ENCODE measurements around the gene PARM1.

Gene PARM1

DNA sequence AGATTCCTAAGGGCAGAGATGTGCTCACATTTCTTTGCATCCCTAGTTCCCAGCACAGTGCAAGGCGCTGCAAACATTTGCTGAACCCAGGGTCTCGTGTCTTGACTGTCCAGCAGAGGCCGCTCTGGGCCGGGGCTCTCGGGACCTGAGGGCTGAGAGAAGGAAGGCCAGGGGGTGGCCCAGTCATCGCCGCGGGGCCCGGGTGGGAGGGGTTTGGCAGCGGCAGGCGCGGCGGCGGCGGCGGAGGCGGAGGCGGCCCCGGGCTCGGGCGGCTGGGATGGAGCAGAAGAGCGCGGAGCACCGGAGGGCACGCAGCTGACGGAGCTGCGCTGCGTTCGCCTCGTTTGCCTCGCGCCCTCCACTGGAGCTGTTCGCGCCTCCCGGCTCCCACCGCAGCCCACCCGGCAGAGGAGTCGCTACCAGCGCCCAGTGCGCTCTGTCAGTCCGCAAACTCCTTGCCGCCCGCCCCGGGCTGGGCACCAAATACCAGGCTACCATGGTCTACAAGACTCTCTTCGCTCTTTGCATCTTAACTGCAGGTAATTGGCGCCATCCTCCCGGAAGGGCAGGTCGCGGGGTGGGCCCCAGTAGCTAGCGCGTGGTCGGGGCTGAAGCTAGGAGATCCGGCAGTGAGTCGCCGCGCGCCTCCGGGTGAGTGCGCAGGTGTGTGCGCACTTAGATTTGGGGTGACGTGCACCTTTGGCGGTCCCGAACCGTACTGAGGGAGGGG is at the start of gene PARM1:
TSS of gene PARM1 (plus strand) at position 285 of the 730 bp plus-strand sequence. CDS start at position 497, 212 bp downstream.
- DNase-seq (ENCODE audit: low spot score) = peak; percentile 90

GRCh38 chr4:74884266-74884665 is 48.6 kb upstream of the PARM1 start:
- no peak for DNase-seq (ENCODE audit: low spot score)

DNA sequence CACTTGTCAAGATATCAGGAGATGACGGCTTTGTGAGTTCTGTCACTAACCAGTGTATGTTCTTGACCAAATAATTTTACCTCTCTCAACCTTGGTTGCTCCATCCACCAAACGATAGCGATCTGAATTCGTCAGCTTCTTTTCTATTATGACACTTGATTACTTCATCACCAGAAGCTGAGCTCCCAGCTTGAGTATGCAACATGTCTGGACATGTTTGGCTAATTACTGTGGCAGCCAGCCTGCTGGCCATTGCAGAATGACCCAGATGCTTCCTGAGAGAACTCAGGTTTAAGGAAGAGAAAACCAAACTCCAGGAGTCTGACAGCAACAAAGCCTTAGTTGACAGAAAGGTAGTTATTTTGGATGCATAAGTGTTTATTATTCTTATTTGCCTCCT is 46.4 kb upstream of the PARM1 start:
- no peak for DNase-seq (ENCODE audit: low spot score)

DNA sequence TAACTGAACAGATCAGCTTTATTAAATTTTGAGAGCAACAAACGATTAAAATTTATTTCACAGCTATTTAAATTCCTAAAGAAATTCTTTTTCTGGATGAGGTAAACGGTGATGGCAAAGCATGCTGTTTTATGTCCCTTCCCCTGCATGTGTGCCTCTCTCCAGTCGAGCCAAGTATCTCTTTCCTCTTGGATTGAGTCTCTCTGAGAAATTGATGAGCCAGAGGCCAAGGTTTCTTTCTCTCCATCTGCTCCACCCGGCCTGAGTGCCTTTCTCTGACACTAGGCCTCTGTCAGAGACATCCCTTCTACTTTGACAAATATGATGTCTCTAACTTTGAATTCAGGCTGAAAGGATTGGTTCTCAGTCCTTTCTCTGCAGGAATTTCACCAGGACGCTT is 42.6 kb upstream of the PARM1 start:
- DNase-seq (ENCODE audit: low spot score) = no peak

DNA sequence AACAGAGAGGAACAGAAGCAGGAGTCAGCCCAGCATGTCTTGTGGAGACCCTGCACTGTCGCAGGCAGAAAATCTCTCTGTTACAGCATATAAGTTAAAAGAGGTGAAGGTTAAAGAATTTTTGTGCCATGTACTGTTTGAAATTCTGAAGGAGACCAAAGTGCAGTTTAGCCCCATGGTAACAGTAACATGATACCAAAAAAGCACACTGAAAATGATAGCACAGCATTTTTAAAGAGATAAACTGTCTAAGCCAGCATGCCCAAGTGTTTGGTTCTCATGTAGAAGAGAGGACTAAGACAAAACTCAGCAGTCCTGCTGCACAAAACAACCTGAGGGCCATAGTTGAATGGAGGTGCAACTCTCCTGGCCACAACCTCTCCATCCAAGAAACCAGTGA is 41.9 kb upstream of the PARM1 start:
- no peak for DNase-seq (ENCODE audit: low spot score)

DNA sequence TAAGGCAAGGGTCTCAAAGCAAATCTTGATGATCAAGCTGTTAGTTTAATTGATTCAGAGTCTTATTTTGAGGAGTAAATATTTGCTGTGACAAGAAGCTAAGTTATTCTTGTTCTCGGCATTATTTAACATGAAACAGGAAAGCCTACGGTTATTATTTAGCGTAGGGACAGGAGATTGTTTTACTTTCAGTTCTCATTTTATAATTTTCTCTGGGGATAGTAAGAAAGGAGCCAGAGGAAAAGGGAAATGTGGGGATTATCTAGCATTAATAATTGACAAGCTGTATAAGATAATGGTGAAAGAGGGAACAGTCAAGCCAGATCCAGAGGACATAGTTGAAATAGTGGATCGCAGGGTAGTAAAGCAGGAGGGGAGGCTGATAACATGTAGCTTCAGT is 39.7 kb upstream of the PARM1 start:
- no peak for DNase-seq (ENCODE audit: low spot score)

DNA sequence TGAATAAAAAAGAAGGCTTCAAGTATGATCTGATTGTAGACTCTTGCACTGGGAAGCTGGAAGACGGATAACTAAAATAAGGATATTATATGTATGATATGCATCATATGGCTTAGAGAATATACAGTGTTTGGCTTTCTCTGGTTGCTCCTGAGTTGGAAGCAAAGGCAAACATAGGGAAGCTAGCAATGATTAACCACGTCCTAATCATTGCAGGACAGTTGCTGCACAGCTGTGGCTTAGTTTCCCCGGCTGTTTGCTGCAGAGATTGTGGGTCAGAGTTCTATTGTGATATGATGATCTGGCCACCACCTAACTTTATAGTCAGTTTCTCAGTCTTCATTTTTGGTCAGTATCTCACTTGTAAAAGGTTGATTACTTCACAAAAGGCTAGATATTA is 36.3 kb upstream of the PARM1 start:
- DNase-seq (ENCODE audit: low spot score) = no peak

- DNase-seq (ENCODE audit: low spot score) = no peak
These were observed 35.5 kb upstream of the PARM1 start for GRCh38 chr4:74897386-74897785.

- no peak for DNase-seq (ENCODE audit: low spot score)
These were observed 32.1 kb upstream of the PARM1 start for GRCh38 chr4:74900862-74901261.

- no peak for DNase-seq (ENCODE audit: low spot score)
These were observed 28.3 kb upstream of the PARM1 start for GRCh38 chr4:74904509-74905065.

GRCh38 chr4:74906771-74907170 is 26.1 kb upstream of the PARM1 start:
- DNase-seq (ENCODE audit: low spot score) = no peak

DNA sequence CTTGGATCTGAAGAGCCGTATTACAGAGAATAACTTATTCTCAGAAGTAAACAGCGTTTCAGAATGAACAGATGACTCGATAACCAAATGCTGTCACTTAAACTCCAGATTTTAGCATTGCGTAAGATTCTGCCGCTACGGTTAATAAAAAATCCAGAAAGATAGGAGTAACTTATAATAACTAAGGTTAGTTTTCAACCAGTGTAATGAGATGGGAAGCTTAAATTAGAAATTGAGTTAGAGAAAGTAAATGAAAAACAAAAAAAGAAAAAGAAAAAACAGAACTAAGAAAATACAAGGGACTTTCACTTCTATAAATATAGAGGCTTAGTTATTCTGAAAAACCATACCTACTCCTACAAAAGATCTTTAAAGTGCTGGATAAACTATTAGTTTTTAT is 13.1 kb upstream of the PARM1 start:
- no peak for DNase-seq (ENCODE audit: low spot score)

DNA sequence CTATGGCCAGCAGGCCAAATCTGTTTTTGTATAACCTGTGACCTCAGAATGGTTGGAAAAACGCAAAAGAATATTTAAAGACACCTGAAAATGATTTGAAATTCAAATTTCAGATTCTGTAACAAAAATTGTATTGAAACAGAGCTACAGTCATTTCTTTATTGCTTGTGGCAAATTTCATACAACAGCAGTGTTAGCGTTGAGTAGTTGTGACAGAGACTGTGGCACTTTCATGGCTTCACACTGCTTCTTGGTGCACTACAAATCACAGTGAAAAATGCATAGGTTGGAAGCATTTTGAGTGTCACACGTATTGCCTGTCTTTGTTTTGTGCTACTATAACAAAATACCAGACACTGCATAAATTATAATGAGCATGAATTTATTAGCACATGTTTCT is 12.2 kb upstream of the PARM1 start:
- DNase-seq (ENCODE audit: low spot score) = no peak

DNA sequence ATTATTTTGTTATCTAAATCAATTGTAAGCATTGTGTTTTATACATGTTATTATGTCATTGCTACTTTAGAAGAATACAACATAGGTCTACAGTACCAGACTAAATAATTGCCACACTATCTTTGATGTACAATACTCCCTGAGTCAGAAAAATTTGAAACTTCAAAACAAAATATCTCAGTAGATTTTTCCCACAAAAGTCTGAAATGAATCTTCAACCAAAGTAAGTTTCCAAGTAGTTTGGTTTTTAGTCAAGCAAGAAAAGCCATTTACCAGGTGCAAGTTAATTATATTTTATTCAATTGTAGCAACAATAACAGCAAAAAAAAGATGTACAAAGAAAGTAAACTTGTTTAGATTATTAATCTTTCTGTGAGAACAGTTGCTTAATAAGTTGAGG is 11.4 kb upstream of the PARM1 start:
- no peak for DNase-seq (ENCODE audit: low spot score)

DNA sequence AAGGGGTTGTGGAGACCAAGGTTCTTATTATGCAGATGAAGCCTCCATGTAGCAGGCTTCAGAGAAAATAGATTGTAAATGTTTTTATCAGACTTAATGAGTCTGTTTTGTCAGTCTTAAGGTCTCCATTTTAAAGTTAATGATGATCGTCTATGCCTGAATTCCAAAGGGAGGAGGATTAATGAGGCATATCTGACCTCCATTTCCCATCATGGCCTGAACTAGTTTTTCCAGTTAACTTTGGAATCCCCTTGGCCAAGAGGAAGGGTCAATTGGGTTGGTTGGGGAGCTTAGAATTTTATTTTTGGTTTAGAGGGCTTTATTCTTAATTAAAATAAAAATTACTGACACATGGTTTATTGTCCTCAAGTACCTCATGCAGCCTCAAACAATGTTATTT is 6.9 kb upstream of the PARM1 start:
- no peak for DNase-seq (ENCODE audit: low spot score)

GRCh38 chr4:74930162-74930561 is 2.8 kb upstream of the PARM1 start:
- no peak for DNase-seq (ENCODE audit: low spot score)

GRCh38 chr4:74931376-74931775 is 1.5 kb upstream of the PARM1 start:
- no peak for DNase-seq (ENCODE audit: low spot score)

DNA sequence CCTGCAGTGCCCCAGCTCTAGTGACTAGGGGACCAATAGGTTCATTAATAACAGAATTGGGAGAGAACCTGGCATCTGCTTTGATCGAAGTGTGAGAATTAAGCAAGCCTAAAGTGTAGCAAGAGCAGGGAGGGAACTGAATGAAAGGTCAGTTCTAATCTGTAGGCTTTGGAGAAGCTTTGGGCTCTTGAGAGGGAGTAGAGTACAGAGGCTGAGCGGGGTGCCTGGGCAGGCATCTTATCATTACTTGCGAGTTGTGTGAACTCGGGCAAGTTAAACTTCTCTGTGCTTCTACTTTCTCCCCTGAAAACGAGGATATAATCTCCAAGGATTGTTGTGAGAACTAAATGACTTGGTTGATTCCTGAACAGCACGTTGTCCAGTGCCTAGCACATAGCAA is 906 bp upstream of the PARM1 start:
- no peak for DNase-seq (ENCODE audit: low spot score)

DNA sequence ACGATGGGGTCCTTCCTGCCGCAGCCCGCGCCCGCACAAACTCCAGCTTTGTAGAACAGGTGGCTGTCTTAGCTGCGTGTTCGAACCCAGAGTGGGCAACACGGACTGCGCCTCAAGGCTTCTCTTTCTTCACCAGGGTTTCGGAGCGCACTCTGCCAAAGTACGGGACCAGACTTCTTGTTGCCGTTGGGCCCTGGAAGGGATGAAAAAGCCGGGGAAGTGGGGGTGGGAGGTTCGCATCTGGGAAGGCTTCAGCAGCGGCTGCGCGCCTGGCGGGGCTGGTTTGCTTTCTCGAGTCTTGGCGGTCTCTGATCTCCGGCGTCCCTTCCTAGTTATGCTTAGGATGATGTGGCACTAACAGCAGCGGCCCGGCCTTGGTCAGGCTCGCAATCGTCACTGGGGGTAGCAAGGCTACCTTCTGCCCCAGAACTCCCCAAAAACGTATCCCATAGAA is 673 bp downstream of the PARM1 start:
- DNase-seq (ENCODE audit: low spot score) = no peak

GRCh38 chr4:74934016-74934831 is 1.3 kb downstream of the PARM1 start:
- no peak for DNase-seq (ENCODE audit: low spot score)

DNA sequence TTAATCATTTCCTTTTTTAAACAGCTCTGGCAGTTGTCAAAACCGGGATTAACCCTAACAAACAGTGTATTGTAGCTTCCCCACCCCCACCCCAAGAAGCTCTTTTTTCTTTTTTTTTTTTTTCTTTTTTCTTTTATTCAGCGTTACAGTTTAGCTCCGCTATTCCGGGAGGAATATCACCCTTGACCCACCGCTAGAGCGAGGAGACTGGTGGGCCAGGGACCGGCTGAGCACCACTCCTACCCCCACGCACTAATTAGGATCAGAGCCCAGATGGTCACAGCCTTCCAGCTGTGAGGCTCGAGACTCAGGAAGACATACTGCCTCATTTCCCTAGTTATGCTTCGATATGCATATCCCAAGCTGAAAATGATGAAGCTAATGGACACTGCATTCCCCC is 2.0 kb downstream of the PARM1 start:
- DNase-seq (ENCODE audit: low spot score) = no peak

DNA sequence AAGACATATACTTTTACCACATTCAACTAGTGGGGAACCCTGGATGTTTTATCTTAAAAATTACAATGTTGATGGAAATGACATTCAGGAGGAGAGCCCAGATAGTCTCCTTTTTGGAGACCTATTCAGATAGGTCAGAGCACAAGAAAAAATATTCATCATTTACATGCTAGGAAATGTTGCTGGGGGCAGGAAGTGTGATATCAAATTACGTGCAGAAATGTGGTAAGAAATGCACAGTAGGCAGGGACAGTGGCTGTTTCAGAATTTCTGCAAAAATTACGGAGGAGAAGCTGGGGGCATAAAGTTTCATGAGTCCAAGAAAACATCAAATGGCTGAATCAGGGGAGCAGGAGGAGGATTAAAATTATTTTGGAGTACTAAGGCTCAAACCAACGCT is 8.2 kb downstream of the PARM1 start:
- no peak for DNase-seq (ENCODE audit: low spot score)

DNA sequence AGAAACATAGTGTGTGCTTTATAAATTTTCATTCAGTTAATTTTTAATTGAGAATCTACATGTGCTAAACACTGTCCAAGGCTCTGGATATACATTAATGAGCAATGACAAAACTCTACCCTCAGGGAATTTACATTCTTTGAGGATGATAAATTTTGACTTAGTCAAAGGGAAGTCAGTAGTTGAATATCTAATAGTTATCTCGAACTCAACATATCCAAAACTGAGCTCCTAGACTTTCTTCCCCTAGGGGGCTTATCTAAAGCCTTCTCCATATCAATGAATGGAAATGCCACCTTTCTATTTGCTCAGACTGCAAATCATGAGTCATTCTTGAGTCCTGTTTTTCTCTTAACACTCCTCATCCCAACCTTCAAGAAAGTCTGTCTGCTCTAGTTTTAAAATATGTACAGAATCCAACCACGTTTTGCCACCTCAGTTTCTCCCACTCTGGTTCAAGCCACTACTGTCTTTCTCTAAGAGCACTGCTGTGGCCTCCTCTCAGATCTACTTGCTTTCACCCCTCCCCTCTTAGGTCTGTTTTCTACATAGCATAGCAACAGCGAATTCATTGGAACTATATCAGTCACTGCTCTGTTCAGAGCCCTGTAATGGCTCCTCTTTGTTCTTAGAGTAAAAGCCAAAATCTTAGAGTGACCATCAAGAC is 9.5 kb downstream of the PARM1 start:
- DNase-seq (ENCODE audit: low spot score) = no peak

Measured in LoVo (cell line).